Suppressor macrophage treated with lipopolysaccharide for 4 hours (primary cell): ENCODE data around the gene KIAA0825.
A peak's percentile ranks its signal among the peaks of the same experiment; 100 is the strongest.

Experiments
- DNase-seq: peaks from one replicate; pipeline ENCODE4 v3.0.0-alpha.2; 2020

Gene KIAA0825

DNA sequence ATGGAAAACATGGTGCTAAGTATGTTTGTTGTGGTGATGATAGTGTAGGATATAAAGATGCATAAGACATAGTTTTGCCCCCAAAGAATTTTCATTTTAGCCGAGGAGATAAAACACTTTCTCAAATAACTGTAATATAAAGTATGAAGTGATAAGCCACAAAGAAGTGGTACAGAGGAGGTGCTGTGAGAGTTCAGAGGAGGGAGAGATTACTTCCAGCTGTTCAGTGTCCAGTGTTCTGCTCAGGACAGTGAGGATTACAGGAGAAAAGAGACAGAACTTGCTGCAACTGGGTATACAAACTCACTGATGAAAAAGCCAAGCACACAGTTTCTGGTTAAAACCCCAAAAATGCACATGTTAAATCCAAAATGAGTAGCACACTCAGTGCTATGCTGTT lies 309.3 kb downstream of the KIAA0825 start:
- DNase-seq = no peak

DNA sequence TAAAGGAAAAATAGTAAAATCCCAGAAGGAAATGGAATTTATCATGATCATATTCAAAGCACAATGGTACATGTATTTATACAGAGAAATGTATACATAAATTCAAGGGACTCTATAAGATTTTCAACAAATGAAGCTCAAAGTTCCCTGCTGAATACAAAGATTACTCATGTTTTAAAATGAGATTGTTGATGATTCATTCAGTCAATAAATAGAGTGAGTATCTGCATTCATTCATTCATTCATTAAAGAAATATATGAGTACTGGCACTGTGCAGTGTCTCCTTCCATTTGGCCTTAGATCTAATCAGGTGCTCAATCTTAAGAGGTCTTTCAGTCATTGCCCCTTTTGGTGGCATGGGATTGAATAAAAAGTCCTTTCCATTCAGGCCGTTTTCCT lies 310.0 kb downstream of the KIAA0825 start:
- DNase-seq = no peak

DNA sequence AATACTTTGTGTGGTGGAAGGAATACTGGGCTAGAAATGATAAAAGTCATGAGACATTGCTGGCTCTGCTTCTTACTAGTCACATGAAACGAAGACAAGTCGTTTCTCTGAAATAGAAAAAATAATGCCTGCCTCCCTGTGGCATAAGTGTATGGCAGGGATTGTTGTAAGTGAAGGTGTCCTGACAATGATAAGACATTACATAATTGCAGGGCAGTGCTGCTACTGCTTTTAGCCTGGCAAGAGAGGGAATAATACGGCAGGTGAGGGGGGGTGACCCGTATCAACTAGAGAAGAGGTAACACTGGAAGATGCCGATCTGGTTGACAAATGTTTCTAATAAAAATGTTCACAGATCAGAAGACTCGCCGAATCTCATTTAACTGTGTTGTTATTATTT lies 314.3 kb downstream of the KIAA0825 start:
- DNase-seq = no peak

DNA sequence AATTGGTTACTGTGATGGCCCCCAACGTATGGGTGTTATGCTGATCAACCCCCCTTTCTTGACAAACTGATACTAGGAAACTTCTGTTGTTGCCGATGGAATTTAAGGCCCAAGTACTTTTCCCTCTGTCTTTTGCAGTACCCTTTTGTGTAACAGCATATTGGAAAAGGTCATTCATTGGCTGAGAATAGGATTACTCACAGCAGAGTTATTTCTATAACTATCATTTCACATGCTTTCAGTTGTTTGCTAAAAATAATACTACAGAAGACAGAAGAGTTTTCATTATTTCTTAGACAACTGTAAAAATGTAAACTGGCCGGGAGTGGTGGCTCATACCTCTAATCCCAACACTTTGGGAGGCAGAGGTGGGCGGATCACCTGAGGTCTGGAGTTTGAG lies 329.5 kb downstream of the KIAA0825 start:
- DNase-seq = no peak

- DNase-seq = no peak
These were observed 332.4 kb downstream of the KIAA0825 start for GRCh38 chr5:94285984-94286383.

DNA sequence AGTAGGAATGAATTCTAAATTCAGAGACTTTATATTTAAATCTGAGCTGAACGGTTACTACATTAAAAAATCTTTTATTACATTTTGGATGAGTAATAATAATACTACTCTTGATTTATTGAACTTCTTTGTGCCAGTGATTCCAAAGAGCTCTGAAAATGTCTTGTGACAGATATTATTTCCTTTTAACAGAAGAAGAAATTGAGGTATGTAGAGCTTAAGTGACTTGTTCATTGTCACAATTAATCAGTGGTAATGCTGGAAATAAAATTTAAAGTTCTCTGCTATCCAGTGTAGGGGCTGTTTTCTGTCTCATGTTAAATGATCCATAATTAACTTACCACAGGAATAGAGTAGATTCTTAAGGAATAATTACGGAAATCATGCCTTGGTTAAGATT lies 335.3 kb downstream of the KIAA0825 start:
- DNase-seq = no peak

- DNase-seq = no peak
These were observed 337.1 kb downstream of the KIAA0825 start for GRCh38 chr5:94281236-94281801.

GRCh38 chr5:94276751-94277150 lies 341.7 kb downstream of the KIAA0825 start:
- no peak for DNase-seq

DNA sequence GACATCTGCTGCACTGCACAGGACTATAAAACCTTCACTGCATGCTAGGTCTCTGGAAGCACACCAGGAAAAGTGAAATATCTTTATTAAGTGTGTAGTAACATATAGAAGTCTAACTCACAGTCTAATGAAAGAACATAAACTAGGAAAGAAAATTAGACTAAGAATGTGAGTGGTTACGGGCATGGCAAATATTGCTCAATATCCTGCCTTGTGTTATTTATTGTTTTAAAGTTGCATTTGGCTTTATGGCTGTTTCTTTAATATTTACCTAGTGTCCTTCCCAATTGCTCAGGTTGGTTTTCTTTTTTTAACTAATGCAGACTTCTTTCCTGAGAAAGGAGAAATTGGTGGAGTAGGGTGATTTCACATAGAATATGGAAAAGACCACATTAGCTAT lies 342.4 kb downstream of the KIAA0825 start:
- DNase-seq = no peak

- no peak for DNase-seq
These were observed 343.7 kb downstream of the KIAA0825 start for GRCh38 chr5:94274707-94275106.

DNA sequence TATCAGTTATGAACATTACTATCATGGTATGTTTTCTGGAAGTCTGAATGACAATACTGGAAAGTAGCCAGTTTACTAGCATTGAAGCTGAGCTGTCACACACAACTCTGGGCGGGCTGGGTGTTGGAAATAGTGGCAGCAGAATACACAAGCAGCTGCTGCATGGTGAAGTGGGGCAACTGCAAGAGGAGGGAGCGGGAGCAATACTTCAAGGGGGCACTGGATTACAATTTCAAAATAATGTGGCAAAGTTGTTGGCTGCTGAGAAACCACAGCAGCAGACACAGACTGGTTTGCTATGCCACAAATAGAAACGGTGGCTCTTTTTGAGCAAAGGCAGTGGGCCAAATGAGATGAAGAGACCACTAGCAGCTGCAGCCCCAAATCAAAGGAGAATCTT lies 350.2 kb downstream of the KIAA0825 start:
- DNase-seq = no peak

DNA sequence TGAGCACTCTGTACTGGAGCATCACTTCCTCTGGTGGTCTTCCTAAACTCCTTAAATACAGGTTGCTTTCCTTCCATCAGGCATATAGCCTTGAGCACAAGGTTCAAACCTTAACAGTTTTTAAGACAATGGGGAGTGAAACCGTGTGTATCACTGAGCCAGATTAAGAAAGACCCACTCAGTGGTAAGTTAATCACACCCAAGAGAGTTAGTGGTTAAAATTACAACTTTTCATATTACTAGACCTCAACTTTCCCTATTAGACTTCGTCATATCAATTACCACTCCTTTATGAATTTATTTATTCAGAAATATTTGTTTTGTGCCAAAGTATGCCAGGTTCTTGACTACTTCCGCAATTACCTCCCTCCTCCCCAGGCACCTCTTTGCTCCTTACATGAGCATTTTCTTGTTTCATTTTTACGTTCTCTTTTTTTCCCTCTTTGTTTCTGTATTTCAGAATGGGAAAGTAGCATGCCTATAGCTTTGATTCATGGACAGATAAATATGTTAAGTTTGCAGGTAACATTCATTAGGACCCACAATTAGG lies 351.0 kb downstream of the KIAA0825 start:
- no peak for DNase-seq

- no peak for DNase-seq
These were observed 352.2 kb downstream of the KIAA0825 start for GRCh38 chr5:94266170-94266569.

GRCh38 chr5:94263068-94263467 lies 355.3 kb downstream of the KIAA0825 start:
- no peak for DNase-seq

GRCh38 chr5:94260096-94260495 lies 358.3 kb downstream of the KIAA0825 start:
- no peak for DNase-seq

GRCh38 chr5:94254214-94254613 lies 364.2 kb downstream of the KIAA0825 start:
- no peak for DNase-seq

DNA sequence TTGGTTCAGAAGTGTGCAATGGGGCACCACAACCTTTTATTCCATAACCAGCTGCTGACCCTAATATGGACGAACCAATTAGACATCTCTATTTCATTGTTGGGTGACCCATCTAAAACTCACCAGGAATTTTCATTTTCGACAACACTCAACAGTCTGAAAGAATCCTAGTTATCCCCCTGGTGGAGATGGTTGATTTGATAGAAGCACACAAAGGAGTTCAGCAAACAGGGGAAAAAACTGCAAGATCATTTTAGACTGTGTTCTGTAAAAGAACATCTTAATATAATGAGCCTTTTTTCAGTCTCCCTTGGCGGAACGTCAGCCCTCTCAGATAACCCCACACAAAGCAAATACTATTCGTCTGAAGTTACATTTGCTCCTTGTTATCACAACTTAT lies 367.4 kb downstream of the KIAA0825 start:
- DNase-seq = no peak

GRCh38 chr5:94249430-94249829 lies 369.0 kb downstream of the KIAA0825 start:
- DNase-seq = no peak

GRCh38 chr5:94248175-94248875 lies 370.1 kb downstream of the KIAA0825 start:
- no peak for DNase-seq

- DNase-seq = peak; percentile 51
These were observed 372.8 kb downstream of the KIAA0825 start for GRCh38 chr5:94245608-94246007.

- no peak for DNase-seq
These were observed 373.5 kb downstream of the KIAA0825 start for GRCh38 chr5:94244921-94245320.

DNA sequence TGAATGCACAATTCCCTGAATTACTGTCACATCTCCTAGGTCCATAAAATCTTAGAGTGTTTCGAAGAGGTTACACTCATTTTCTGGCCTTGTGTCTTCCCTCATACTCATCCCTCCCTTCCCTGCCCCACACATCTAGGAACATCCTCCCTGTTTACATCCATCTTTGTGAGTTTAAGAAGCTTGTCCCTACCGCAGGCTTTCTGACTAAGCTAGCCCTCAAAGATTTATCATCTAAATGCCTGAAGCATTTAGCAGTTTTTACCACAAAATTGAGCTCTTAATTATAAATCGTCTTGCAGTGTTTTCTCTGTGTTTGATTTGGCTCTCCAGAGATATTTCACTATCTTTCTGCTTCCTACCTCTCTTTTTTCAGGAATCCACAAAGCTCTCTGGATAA lies 374.8 kb downstream of the KIAA0825 start:
- no peak for DNase-seq

GRCh38 chr5:94240993-94241651 lies 377.3 kb downstream of the KIAA0825 start:
- DNase-seq = no peak

DNA sequence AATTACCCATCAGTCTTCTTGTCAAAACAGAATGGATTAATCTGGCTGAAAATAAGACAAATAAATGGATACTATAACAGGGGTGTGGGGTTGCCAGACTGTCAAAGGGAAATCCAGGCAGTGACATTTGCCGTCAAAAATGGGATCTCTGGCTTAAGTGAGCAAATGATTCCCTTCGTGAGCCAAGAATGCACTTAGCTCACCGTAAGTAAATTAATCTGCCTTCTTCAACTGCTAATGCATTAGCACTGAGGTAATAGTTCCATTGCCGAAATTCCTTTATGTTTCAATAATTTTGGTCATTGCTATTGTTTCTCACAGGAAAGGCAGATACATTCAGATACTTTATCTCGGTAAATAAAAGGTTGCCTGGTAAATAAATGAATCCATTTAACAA lies 377.8 kb downstream of the KIAA0825 start:
- no peak for DNase-seq
